HG02759 (cell line): ENCODE data around the gene PAX6.

ENCODE experiments used
- ATAC-seq: cut with Tn5 transposase; IDR thresholded peaks from one replicate; pipeline ENCODE4 v1.9.1; 2021; ENCODE audit warnings: mild to moderate bottlenecking, moderate library complexity; ENCODE audit not compliant: unreplicated experiment

PAX6 gene

DNA sequence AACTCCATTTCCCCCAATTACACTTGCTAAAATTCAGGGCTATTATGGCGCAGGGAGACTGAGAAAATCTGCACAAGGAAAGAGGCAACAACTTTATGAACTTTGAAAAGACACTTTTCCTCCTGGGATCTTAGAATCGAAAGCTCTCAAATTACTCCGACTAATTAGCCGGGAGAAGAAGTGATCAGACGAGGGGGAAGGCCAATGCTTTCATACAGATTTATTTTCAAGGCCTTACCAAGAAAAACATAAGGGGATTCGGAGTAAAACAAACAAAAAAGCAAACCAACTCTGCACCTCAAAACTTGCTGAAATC, 1.6 kb downstream of the PAX6 start:
- ATAC-seq = no peak

DNA sequence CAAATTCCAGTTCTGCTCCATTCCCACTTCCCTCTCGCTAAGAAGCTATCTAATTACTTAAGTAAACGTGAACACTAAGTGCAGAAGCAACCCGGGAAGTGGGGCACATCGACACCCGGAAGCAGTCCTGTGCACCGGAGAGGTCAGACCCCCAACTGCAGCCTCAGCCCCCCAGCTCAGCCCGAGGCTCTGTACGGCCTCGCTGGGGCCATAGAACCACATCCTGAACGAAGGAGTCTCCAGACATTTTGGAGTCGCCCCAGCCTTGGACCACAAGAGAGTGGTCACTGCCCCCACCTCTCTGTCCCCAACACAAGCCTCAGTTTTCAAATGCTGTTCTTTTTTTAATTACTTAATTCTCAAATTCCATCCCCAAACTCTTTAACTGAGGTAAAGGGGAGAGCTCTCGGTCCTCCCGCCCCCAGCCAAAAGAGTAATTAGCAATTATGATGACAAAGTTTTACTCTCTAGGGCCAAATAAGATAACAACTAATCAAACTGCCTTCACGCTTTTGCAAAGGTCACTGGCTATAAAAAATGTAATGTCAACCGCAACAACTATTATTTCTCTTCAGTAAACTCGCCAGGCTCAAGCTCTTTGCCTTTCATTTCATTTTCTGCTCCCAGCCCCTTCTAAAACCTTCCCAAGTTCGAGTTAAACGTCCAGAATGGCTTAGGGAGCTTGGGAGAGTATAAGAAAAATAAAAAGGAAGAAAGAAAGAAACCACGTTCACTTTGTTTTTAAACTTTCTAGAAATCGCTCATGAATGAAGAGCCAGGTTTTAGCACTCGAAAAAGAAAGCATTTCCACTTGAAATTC, 2.2 kb downstream of the PAX6 start:
- no peak for ATAC-seq

DNA sequence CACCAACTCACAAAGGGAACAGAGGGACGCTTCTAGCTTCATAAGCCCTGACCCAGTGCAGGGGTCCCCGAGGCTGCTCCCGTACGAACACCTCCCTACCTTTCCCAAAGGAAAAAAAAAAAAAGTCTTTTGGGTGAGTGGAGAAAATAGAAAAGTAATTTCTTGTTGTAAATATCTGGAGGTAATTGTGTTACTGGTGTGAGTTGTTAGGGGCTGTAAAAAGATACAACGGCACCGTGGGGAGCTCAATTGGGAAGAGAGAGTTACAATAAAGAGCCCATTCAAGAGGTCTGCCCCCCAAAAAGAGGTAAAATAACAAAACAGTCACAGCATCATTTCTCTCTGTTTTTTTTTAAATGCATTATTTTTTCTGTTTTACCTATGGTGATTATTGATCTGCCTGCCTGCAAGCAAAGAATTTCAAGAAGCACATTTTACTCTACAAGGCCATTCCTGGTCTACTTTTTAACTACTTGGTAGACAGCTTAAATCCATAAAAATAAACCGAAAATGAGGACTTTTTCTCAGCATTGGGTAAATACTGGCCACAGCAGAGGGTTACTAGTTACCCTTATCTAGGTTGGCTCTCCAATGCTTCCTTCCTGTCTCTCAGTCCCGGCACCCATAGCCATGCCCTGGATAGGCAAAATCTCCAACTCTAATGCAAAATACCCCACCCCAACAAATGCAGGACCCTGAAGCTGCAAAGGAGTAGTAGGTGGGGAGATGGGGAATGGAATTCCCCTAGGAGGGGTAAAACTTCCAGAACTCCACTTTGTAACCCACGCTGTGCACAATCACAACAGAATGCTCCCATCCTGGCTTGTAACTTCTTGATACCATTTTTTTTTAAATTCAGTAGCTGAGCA, 3.1 kb downstream of the PAX6 start:
- no peak for ATAC-seq

DNA sequence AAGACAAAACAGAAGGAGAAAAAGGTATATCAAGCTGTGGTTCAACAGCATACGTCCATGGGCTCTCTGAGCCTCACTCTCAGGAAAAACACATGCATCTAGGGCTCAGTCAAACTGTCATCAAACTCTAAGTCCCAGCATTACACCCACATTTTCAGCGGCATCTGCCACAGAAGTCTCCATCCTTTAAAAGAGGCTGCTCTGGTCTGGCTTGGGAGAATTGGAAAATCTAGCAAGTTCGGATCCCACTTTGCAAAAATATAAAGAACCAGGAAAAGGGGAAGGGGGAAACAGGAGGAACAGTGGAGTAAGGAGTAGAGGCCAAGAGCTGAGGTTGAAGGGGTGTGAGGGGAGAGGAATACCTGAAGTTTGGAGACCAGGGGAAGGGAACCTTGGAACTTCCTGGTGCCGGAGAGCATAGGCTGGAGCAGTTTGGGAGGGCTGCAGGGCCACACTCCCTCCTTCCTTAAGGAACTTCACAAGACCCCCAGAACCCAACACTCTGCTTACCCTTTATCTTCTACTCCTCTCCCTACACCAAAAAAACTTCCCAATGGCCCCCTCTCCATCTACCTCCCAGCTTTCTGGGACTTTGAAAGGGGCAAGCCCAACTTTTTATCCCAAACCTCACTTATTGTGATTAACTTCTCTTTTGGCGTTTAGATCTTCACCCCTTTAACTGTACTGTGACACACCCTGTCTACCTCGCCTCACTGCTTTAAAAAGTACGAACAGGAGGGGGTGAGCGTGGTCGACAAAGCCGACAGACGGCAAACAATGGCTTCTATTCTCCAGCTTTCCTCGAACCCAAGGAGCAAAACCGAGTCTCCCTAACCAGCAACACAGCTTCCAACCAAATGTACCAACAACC, 4.0 kb downstream of the PAX6 start:
- no peak for ATAC-seq

DNA sequence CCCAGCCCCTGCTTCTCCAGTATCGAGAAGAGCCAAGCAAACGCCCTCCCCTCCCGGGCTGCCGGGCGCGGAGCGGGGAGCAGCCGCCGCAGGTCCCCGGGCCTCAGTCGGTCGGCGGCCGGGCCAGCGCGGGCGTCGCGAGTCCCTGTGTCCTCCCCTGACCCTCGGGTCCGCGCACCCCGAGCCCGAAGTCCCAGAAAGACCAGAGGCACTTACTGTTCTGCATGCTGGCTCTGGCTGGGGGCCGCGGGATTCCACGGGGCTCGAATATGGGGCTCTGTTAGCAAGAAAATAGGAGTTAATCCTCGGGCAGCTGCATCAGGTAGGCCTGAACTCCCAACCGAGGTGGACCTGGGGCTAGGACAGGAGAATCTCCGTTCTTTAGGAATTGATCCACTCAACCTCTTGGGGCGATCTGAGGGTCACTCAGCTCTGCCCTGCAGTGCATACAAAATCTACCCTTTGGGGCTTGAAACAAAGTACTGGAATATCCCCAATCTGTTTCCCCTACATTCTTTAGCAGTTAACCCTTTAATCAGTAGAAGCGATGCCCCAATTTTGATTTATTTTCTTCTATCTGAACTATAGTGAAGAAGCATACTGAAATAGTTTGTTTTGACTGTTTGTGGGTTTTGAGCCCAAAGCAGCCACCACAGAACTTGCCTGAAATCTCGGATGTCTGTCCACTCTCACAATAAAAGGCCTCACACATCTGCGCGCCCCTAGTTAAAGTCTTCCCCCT, 4.8 kb downstream of the PAX6 start:
- no peak for ATAC-seq

DNA sequence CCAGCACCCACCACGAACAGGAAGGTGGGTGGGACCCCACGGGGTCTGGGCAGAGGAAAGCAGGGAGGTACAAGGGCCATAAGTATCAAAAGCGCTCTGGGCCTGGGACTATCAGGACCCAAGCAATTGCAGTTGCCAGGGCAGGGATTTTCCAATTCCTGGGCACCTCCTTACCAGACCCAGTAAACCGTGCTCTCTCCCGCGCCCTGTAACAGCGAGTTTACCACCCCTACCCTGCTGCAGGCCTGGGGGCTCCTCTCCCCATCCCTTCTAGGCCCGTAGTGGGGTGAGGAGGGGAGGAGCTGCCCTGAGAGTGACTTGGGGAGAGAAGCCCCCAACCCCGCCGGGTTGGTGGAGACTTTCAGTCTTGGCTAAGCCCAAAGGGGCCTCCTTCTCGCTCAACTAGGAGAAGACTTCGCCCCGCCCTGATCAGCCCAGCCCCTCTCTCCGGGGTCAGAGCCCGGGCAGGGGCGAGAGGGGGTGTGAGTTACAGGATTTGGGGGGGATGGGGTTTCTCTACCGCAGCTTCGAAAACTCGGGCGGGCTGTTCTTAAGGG, 5.4 kb downstream of the PAX6 start:
- ATAC-seq = no peak

DNA sequence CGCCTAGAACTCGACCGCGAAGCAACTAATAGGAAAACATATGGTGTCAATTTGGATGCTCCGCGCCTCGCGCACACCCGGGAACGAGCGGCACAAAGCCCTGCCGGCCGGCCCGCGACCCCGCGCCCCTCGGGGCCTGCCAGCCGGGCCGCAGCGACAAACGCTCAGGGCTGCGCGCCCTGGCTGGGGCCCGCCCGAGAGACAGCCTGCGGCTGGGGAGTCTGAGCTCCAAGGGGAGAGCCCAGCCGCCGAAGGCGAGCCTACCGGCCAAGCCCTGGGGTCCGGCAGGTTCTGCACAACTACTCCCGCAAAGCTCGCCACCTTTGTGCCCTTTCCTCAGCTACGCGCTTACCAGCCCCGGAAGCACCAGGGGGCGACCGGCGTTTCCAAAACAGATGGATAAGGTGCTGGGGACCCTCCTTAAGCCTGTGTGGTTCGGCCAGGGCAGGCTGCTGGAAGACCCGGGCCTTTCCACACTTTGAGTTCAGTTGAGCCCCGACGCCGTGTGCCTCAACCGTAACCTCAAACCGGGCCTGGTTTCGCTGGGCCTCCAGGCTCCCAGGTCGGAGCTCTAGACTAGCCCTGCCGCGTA, 6.0 kb downstream of the PAX6 start:
- peak; percentile 13 for ATAC-seq

DNA sequence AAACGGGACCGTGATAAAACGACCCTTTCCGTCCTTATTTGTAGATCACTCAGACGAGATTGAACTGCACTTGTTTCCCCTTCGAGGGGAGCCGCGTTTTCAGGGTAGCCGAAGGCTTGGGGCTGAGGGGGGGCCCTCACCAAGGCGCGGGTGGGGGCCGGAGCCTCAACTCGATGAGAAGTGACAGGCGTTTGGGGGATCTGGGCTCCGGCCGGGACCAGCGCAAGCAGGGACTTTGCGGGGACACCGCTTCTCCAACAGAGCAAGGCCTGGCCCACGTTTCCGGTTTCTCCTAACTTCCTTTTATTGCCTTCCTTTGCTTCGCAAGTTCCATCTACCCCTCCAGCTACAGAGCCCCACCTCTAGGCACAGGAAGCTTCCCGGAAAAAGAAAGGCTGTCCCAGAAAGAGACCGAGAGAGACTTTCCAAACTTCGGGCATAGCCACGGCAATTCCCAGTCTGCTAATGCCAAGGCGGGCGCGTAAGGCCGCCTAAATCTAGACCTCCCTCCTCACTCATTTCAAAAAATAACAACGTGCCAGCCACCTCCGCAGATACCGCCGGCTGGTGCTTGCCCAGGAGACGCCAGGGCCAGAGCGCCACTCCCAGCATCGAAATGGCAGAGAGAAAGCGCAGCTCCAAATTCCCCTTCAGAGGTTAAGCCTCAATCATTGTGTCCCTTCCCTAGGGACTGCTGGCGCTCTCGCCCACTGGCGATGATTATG, 6.6 kb downstream of the PAX6 start:
- ATAC-seq = peak; percentile 33

DNA sequence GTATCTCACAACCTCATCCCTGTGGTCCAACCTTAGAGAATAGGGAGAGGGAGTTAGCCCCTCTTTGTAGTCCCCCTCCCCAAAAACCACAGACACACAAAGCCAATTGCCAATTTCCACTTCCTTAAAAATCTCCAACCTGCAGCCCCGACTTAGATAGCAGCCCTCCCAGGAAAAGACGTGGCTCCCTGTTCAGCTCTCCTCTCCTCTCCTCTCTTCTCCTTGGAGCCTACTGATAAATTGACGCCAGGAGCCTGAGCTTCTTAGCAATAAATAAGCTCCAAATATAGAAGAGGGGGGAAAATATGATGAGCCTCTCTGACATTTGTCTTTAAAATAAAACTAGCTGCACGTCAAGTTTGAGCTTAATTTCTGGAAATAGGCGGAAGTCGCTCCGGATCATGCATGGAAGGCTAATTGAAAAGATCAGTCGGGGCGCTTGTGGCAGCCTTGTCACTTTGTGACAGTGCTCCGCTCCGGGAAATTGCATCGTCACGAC, 7.3 kb downstream of the PAX6 start:
- no peak for ATAC-seq

DNA sequence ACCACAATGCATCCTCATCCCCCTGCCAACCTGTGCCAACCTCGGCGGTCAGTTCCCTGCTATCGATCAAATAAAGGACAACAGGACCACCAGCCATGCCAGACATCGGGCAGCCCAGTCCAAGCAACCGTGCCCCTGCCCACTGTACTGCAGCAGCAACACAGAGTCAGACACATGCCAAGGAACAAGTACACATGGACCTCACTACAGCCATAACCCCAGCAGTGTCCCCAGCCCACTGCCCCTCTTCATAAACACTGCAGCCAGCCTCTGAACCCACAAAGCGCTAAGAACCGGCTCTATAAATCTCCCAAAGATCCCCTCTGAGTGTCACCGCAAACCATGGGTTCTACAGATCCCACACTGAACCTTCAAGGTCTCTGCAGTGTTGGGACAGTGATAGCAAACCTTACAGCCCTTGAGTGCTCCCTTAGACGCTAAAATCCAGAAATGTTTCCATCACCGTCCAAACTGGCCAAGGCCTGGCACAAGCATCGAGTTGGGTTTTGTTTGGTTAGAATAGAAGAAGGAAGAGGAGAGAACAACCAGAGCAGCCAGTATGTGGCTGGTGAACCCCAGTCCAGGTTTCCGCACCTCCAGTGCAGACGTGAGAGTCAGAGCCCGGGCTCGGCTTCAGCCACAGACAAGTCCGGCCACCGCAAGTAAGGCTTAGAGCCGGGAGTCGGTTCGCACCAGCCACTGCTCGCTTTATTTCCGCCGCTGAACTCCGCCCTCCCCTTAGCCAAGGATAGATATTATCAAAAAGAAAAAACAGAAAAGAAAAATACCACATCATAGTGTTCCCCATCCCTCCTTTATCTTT, 7.9 kb downstream of the PAX6 start:
- no peak for ATAC-seq

DNA sequence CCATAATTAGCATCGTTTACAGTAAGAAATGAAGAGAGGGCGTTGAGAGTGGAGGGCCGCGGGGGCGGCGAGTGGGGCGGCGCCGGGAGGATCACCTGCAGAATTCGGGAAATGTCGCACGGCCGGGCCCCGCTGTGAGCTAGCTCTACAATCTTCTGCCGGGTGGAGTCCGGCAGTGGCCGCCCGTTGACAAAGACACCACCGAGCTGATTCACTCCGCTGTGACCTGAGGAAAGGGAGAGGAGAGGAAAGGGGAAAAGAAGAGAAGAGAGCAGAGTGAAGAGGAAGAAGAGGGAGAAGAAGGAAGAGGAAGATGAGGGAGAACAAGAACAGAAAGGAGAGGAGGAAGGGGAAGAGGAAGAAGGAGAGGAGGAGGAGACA, 8.5 kb downstream of the PAX6 start:
- no peak for ATAC-seq

DNA sequence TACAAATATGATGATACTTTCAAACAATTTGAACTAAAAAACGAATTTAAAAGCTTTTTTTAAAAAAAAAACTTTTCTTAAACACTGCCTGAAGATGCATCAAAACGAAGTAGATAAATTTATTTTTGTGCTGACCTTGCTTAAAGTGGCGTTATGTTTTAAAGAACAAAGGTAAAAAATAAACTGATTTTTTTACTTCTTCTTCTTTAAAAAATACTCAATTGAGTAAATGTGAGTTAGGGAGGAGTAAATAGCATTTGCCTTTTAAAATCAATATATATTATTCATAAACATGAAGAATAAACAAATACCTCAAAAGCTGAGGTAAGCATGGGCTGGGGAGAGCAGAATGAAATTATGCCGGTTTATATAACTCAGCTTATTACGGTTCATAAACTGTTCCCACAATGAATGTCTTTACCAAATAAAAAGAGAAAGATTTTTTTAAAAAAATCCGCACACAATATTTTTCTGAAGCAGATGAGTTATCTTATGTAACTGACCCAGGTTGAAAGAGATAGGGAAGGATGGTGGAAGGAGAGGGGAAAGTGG, 9.0 kb downstream of the PAX6 start:
- ATAC-seq = no peak

DNA sequence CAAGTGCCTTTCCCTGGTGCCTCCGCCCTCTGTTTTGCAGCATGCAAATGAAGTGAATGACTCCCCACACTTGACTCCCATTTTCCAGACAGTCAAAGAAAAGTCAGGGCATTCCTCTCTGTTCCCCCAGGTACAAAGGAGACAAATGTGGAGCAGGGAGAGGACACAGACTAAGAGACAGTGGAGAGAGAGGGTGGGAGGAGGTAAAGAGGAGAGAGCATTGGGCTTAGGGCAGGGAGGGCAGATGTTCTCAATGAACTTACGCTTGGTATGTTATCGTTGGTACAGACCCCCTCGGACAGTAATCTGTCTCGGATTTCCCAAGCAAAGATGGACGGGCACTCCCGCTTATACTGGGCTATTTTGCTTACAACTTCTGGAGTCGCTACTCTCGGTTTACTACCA, 9.8 kb downstream of the PAX6 start:
- ATAC-seq = no peak

DNA sequence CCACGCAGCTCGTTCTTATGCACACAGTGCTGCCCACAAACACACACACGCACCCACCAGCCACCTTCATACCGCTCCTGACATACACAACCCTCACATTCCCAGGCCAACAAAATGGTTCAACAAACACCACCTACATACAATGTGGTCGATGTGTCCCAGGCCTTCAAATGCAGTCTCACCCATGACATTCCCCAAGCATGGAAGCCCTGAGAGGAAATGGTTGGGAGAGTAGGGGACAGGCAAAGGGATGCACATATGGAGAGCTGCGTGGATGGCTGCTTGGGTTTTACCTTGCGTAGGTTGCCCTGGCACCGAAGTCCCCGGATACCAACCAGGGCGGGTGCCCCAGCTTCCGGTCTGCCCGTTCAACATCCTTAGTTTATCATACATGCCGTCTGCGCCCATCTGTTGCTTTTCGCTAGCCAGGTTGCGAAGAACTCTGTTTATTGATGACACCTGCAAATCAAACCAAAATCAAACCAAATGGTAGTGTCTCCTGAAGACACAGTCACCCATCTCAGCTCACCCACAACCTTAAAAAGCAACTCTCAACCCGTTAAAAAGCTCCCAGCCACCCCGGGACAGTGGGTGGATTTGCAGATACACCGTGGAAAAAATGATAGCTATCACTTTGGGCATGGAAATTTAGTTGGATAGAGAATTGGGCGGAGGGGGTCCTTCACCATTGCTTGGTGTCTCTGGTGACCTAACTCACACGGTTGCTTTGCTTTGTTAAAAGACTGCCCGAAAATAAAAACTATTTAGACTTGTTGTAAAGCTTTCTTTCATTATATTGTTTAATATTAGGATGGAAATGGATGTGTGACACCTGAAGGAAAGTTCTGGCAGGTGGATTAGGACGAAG, 10.5 kb downstream of the PAX6 start:
- ATAC-seq = no peak

DNA sequence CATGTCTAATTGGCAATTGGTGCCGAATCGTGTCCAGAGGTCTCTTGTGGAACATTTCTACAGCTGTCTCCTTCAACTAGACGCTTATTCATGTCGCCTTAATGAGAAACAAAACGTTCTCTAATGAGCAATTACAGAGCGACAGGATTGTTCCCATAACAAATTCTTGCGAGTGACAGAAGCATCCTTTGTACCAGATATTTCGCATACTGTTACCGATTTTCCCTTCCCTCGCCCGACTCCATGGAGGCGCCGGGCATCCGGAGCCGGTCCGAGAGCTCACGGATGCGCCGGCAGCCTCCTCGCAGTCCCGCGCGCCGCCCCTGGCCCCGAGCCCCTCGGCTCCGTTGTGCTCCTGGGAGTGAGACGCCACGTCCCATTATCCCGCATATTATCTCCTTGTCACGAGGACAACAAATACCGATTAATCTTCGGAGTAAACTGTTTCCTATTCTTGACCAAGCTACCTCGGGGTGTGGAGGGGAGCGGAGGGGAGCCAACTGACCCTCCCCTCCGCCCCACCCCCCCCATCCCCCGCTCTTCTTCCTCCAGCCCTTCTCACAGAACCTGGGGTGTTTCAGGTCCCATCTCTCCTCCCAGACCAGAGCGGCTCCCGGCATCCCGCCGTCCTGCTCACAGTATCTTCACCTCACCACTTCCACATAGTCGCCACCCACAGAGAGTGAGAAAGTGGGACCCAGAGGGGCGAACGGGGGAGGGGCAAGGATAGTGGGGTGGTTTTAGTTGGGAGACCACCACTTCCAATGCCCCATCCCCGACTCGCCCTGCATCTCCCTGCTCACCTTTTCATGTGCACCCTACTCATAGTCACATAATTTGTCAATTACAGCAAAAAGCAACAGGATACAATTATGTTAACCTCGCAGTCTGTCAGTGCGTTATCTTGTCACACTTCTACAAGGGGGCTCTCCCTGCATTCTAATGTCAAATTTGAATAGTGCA, 11.4 kb downstream of the PAX6 start:
- ATAC-seq = no peak
